CD4-positive, alpha-beta T cell treated with Interleukin-2 at 100 ng/mL for 4 hours (primary cell): ENCODE data around the gene LRRC42.

Source experiments
- DNase-seq: peaks from one replicate; pipeline ENCODE4 v3.0.0-alpha.2; 2020; ENCODE audit warnings: low spot score

The LRRC42 gene, protein sequence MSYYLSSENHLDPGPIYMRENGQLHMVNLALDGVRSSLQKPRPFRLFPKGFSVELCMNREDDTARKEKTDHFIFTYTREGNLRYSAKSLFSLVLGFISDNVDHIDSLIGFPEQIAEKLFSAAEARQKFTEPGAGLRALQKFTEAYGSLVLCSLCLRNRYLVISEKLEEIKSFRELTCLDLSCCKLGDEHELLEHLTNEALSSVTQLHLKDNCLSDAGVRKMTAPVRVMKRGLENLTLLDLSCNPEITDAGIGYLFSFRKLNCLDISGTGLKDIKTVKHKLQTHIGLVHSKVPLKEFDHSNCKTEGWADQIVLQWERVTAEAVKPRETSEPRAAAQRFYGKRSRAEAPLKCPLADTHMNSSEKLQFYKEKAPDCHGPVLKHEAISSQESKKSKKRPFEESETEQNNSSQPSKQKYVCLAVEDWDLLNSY

DNA sequence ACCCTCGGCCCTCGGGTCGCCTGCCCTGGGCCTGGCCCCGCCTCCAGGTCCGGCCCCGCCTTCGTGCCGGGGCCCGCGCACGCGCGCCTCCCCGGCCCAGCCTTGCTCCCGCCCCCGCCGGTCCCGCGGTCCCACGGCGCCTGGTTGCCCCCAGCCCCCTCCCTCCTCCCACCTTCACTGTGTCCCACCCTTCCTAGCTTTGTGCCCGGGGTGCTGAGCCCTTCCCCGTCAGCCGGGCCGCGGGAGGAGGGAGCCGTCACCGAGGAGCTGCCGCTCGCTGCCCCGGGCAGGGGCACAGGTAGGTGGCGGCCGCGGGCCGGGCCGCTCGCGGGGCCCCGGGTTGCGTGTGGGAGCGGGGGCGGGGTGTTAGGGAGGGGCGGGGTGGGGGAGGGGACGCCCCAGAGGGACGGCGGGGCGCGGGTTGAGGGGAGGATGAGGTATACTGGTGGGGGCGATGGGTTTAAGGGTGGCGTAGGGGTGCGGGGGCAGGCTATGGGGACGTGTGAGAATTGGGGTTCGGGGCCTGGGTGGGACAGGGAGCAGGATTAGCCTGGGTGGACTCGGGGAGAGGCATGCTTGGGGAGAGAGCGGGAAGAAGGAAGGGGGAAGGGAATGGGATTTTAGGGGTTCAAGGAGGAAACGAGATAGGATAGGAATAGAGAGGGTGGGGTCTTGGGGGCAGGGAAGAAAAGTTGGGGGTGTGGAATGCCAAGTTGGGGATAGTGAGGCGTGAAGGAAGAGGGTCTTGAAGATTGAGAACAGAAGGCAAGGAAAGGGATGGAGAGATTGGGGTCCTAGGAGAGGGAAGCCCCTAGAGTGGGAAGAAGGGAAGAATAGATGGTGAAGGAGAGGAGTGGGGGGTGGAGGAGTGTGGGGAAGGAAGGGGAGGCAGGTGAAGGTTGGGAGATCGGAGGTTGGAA lies at the start of gene LRRC42:
Gene LRRC42 (plus strand): TSS at position 99 of the 920 bp plus-strand sequence. CDS start 5,650 bp downstream, outside the sequence.
- no peak for DNase-seq

DNA sequence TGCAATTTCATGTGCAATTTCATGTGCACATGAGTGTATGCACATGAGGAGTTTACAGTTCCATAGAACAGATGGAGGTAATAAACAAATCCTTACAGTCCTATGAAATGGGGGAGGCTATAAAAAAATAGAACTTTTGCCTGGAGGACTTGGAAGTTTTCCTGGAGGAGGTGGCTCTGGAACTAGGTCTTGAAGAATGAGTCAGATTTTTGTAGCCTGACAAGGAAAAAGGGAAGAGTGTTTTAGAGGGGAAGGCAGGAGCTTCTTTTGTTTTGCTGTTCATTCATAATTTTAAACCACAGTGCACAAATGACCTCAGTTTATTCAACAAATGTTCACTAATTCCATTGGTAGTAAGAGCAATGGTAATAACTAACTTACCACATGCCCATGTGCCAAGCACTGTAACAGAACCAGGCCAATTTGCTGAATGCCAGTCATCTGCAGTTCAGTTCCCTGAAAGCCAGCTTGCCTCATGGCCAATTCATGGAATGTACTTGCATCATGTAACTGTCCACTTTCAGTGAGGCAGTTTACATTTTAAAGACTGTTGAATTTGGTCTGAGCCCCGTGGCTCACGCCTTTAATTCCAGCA lies 49.4 kb upstream of the LRRC42 start:
- DNase-seq, result no peak

DNA sequence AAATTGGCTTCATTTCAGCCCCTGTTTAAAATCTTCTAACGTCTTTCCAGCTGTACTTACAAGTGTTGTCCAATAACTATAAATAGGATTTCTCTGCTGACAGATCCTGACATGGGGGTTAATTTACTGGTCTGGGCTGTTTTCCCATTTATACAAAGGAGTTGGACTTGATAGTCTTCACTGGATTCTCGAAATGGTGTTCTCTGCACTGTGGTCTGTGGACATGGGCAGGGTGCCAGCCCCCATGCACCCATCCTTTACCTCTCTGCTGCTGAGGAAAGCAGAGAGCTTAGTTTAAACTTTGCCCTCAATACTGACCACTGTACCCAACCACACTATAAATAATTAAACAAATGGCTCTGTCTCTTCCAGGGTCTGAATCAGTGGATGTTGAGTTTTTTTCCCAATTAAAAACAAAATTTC lies 46.9 kb upstream of the LRRC42 start:
- DNase-seq, result no peak

DNA sequence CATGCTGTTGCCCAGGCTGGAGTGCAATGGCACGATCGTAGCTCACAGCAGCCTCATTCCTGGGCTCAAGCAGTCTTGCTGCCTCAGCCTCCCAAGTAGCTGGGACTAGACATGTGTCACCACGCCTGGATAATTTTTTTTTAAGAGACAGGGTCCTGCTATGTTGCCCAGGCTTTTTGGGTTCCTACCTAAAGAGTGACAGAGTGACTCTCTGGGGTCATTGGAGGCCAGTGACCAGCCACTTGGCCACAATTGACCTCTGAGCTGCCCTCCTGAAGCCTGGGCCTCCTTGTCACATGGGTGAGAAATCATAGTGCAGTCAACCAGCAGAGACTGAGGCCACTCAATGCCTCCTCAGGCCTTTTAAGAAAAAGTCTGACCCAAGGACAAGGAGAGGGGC lies 46.4 kb upstream of the LRRC42 start:
- DNase-seq, result no peak

DNA sequence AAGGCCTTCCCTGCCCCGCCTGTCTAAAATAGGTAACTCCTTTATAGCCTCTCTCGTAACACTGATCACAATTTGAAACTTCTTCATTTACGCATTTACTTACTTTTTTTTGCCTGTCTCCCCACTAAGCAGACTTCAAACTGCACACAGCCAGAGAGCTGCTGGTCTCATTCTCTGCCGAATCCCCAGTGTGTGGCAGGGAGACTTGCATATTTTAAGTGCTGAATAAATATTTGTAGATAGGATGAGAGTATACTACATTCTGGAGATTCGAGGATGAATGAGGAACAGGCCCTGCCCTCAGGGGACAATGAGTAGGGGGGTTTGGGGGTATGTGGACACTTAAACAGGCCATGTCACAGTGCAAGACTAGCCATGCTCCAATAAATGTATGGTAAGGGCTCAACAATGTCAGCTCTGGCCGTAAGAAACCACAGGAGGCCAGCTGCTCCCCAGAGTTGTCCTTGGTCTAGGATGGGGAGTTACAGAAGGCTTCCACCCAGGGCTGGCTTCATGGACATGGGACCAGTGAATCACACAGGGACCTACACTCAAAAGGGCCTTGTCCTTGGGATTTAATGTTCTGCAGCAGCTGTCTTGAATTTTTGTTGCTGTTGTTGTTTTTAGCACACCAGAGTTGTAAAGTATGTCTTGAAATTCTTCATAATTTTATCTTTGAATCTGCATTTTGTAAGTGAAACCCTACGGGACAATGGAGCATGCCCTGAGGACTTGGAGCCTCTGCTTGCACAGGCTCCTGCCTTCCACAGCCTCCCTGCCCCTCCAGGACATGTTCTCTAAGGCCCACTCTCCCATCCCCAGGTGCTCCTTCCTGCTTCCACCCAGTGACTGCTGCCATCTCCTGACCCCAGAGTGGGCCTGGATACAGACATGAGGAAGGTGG lies 43.7 kb upstream of the LRRC42 start:
- DNase-seq, result no peak

DNA sequence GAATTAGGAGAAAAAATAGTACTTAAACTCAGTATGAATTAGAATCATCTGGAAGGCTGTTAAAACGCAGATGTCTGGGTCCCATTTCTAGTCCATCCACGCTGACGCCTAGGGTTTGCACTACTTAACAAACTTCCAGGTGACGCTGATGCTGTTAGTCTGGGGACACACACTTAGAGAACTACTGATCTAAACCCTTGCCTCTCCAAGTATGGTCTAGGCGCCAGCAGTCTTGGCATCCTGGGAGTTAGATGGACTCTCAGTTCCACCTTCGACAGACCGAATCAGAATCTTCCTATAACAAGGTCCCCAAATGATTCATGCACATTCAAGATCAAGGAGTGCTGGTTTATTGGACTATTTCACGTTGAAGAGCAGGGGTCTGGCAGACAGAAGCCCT lies 40.6 kb upstream of the LRRC42 start:
- no peak for DNase-seq

DNA sequence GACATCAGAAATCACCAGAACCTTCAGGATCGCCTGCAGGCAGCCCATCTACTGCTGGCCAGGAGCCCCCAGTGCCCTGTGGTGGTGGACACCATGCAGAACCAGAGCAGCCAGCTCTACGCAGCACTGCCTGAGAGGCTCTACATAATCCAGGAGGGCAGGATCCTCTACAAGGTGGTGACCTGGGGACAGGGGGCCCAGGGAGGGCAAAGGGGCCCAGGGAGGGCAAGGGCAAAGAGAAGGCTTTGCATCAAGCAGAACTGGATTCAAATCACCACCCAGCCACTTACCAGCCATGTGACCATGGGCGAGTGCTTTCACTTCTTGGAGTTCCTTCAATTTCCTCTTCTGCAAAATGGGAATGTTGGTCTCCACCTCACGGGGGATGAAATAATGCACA lies 40.0 kb upstream of the LRRC42 start:
- no peak for DNase-seq

DNA sequence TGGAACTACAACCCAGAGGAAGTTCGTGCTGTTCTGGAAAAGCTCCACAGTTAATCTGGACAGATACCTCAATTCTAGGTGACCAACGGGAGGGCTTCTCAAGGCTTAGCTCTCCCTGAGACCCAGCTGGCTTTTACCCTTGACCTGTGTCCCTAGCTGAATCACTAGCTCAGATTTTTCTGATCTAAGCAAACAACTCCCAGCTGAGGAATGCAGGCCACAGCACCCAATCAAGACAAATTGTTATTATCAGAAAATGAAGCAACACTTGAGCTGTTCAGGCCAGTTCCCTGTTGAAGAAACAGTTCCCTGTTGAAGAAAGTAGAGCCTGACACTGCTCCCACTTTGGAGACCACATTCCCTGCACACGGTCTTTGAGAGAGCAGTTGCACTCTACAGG lies 36.2 kb upstream of the LRRC42 start:
- DNase-seq, result no peak

DNA sequence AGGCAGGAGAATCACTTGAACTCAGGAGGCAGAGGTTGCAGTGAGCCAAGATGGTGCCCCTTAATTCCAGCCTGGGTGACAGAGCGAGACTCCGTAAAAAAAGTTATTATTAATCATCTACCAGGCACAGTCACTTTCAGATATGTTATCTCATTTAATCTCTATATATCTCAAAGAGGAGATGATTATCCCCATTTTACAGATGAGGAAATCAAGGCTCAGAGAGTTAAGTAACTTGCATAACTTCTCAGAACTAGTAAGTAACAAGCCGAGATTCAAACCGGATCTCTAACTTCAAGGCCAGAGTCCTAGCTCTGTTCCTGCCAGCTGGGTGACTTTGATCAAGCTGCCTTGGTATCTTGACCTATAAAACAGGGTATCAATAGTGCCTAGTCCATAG lies 34.7 kb upstream of the LRRC42 start:
- no peak for DNase-seq

DNA sequence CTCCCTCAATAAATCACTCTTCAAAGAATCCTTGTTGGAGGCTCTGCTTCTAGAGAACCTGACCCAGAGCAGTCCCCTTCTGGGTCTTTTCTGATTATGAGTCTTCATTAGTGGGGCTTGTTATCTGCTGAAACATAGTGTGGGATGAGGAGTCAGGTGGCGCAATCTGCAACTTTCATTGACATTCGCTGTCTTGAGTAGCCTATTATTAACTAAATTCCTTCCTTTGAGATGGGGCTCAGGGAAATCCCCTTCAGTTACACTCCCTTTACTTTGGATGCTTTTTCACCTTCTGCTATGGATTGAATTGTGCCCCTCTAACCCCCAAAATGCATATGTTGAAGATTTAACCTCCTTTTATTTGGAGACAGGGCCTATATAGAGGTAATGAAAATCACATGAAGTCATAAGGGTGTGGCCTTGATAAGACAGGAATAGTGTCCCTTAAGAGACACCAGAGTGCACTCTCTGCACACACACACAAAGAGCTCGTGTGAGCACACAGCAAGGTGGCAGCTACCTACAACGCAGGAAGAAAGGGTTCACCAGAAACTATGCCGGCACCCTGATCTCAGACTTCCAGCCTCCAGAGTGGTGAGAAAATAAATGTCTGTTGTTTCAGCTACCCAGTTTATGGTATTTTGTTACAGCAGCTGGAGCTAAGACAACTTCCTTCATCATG lies 32.7 kb upstream of the LRRC42 start:
- DNase-seq, result no peak

DNA sequence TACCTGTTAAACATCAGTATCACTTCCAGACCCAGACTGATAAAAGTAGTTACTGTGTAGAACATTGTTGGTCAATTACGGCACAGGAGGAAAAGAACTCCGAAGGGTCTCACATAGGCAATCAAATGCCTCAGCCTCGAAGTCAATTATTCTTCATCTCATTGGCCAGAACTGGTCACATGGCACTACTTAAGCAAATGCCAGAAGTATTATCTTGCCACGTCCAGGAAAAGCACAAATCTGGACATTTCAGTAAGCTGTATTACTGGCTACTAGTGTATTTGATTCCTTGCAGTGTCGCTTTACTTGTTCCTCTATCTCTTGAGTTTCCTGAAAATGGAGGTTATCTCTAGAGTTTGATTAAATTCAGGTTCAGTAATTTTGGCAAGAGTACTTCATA lies 27.8 kb upstream of the LRRC42 start:
- no peak for DNase-seq

DNA sequence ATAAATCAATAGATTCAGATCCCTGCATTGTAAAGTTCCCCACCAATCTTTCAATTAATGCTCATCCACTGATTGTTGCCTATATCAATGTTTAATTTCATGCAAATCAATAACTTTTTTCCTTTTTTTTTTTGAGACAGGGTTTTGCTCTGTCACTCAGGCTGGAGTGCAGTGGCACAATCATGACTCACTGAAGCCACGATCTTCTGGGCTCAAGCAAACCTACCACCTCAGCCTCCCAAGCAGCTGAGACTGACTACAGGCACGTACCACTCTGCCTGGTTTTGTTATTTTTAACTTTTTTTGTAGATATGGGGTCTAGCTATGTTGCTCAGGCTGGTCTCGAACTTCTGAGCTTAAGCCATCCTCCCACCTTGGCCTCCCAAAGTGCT lies 26.5 kb upstream of the LRRC42 start:
- DNase-seq, result no peak

DNA sequence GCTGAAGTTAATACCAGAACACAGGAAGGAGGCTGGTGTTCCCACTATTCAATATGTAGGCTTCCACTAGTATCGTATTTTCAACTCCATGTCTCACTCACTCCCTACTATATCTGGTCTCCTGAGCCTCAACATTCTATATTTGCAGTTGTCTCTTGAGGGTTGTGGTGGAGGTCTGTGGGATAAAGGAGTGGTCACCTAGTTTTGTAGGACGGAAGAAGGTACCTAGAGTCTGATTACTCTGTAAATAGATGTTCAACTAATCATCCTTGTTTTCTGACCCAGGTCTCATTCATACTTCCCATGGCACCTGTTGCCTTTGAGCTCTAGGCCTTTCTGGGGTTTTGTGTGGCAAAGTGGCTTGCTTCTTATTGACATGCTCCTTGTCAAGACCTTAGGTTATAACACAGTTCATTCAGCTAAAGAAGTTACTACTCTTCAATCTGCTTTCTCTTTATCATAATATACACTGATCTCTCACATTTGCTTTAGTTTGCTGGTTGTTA lies 18.7 kb upstream of the LRRC42 start:
- no peak for DNase-seq

DNA sequence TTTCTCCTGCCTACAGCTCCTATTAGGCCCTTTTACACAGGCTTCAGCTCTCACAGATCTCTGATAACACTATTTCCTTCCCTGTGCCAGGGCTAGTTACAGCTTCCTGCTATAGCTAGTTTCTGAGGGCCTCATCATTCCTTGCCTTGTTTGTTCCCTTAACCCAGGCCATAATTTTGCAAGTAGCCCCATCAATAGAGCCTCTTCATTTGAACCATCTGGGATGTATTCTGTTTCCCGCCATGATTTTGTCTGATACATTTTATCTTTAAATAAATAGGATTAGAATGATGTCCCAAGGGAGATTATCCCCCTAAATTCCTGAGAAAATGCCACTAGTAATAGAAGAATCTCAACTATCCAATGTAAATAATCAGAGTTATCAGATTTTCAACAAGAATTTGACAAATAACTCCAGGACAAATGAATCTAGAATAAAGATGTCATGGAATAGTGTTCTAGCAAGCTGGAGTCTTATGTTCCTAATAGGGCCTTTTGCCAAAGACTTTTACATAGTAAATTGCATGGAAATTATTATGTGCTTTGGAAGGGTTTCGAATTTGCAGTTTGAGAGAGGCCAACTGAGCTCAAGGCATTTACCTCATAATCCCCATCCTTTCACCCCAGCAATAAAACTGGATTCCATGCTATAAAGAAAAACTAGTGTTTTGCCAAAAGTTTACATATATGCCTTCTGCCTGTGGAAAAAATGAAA lies 16.7 kb upstream of the LRRC42 start:
- no peak for DNase-seq

DNA sequence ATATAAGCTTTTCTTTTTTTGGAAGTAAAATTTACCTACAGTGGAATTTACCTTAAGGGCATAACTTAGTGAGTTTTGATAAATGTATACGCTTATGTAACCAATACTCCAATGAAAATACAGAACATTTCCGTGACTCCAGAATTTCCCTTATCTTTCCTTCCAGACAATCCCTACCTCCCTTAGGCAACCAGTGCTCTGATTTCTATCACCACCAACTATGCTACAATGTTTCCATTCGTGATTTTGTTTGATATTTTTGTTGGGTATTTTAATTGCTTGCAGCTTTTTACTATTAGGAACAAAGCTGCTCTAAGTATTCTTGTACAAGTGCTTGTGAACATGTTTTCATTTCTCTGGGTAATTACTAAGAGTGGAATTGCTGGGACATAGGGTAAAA lies 15.2 kb upstream of the LRRC42 start:
- DNase-seq, result no peak

DNA sequence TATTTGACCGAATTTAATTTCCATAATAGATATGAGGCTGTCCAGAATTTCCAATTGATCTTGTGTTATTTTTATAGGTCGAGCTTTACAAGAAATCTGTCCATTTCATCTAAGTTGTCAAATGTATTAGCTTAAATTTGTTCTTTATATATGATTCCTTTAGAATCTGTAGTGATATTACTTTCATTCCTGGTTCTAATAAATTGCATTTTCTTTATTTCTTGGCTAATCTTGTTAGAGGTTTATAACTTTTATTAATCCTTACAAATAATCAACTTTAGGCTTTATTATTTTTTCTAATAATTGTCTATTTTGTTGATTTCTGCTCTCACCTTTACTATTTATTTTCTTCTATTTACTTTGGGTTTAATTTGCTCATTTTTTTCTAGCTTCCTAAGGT lies 14.6 kb upstream of the LRRC42 start:
- no peak for DNase-seq

DNA sequence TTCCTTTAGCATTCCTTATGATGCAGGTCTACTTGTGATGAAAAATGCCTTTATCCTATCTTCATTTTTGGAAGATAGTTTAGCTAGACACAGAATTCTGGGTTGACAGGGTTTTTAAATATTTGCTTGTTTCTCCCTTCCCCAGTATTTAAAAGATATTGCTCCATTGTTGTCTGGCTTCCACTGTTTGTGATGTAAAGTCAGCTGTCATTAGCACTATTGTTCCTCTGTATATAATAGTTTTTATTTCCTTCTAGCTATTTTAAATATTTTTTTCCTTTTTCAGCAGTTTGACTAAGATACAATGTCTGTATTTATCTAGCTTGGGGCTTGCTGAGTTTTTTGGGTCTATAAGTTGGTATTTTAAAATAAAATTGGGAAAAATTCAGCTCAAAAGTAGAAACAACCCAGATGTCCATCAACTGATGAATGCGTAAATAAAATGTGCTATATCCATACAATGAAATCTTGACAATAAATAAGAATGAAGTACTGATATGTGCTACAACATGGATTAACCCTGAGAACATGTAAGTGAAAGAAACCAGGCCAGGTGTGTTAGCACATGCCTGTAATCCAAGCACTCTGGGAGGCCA lies 11.9 kb upstream of the LRRC42 start:
- no peak for DNase-seq

DNA sequence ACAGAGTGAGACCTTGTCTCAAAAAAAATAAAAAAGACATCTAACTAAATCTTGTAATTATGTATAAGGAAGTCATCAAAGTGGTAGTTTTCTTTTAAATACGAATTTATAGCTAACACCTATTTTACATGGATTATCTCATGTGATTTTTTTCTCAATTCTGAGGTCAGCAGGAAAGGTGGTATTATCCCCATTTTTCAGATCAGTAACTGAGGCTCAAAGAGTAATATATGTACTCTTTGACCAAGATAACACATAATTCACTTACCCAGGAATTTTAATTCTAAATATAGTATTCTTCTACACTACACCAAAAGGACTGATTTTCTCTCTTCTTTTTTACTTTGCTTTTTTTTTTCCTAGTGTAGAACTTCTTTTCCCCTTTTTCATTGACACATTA lies 9.7 kb upstream of the LRRC42 start:
- no peak for DNase-seq

DNA sequence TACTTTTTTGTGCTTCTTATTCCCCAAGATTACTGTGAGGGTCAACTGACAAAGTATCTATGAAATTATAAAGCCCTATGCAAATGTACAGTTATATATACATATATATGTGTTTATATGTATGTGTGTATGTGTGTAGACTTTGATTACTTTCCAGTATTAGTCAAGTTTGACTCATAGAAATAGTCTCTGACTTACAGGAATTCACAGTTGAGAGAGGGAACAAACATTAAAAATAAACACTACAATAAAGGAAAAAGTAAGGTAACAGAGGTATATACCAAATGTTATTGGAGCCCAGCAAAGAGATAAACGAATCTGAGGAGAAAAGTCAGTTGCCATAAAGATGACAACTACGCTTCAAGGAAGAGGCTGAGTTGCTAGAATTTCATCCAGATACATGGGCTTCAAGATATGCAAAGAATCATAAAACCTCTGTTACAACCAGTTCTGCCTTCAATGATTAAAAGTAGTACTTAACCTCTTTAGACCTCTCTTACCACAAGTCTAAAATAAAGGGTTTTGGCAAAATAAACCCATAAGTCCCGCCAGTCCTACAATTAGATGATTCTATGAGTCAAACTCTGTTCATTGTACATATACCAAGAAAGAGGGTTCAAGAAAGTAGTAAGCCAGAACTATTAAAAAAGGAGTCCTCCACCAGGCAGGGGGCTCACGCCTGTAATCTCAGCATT lies 7.9 kb upstream of the LRRC42 start:
- no peak for DNase-seq
